DMS153 treated with DMSO at 0.1 percent for 48 hours (cell line): ENCODE data around the gene UNK.
"Not testable (repeated sequence)": the region's sequence is repeated elsewhere in the genome, so short reads cannot be mapped to it uniquely, and the experiment has no call there.

Experiments
- DNase-seq: peaks from one replicate; lab custom pipeline; 2025; ENCODE audit not compliant: unreplicated experiment; lab: John Stamatoyannopoulos, UW

UNK gene

GRCh38 chr17:75846692-75847613 lies 62.3 kb downstream of the UNK start:
- DNase-seq: no peak

GRCh38 chr17:75847614-75848522 lies 63.3 kb downstream of the UNK start:
- DNase-seq: no peak

- peak; percentile 27 for DNase-seq
These were observed 64.1 kb downstream of the UNK start for GRCh38 chr17:75848523-75849278.

GRCh38 chr17:75849279-75849646 lies 64.7 kb downstream of the UNK start:
- no peak for DNase-seq

- DNase-seq: no peak
These were observed 65.1 kb downstream of the UNK start for GRCh38 chr17:75849724-75850123.

GRCh38 chr17:75850928-75851692 lies 66.5 kb downstream of the UNK start:
- DNase-seq: no peak

- DNase-seq: not testable (repeated sequence)
These were observed 67.0 kb downstream of the UNK start for GRCh38 chr17:75851693-75851991.

- no peak for DNase-seq
These were observed 68.8 kb downstream of the UNK start for GRCh38 chr17:75853433-75853832.

- no peak for DNase-seq
These were observed 69.6 kb downstream of the UNK start for GRCh38 chr17:75854101-75854748.

GRCh38 chr17:75854881-75855309 lies 70.3 kb downstream of the UNK start:
- no peak for DNase-seq

- DNase-seq: peak; percentile 99
These were observed 70.9 kb downstream of the UNK start, which contains the start of gene WBP2 for GRCh38 chr17:75855310-75856061. Gene WBP2 (minus strand): TSS chr17:75855335. CDS start chr17:75855297, 38 bp downstream.

- no peak for DNase-seq
These were observed 71.6 kb downstream of the UNK start for GRCh38 chr17:75856062-75856756.

GRCh38 chr17:75859358-75859757 lies 74.8 kb downstream of the UNK start:
- DNase-seq: not testable (repeated sequence)

- no peak for DNase-seq
These were observed 77.3 kb downstream of the UNK start for GRCh38 chr17:75861927-75862317.

GRCh38 chr17:75864448-75864871 lies 79.9 kb downstream of the UNK start:
- no peak for DNase-seq

- not testable (repeated sequence) for DNase-seq
These were observed 80.3 kb downstream of the UNK start for GRCh38 chr17:75864887-75865286.

GRCh38 chr17:75865404-75866188 lies 81.0 kb downstream of the UNK start:
- DNase-seq: not testable (repeated sequence)
